ENCODE measurements around the gene GTF2F2.

GRCh38 chr13:45113233-45114224 lies 6.8 kb upstream of the GTF2F2 start:
- TF ChIP-seq CTCF (IDR thresholded peaks at IDR 0.05) (no peak), POLR2A (IDR thresholded peaks at IDR 0.05) (no peak)
